KMS-11 (cell line): ENCODE data around the gene CDC25B.

Experiments
- H2AFZ ChIP-seq: fragments of 200-600 bp; sonication (generic); 2 replicates; pipeline ENCODE4 v1.6.1; 2016; ENCODE audit warnings: antibody characterized with exemption, mixed run types, low read depth
- H3K27ac ChIP-seq: fragments of 200-600 bp; sonication (generic); 2 replicates; pipeline ENCODE4 v1.6.1; 2016; ENCODE audit warnings: mild to moderate bottlenecking, mixed run types
- H3K27me3 ChIP-seq: fragments of 200-600 bp; sonication (generic); 2 replicates; pipeline ENCODE4 v1.6.1; 2017; ENCODE audit warnings: mild to moderate bottlenecking, low read depth, mixed run types, moderate library complexity; ENCODE audit not compliant: insufficient read depth
- H3K36me3 ChIP-seq: fragments of 200-600 bp; sonication (generic); 2 replicates; pipeline ENCODE4 v1.6.1; 2017; ENCODE audit warnings: mild to moderate bottlenecking, mixed run types; ENCODE audit not compliant: insufficient read depth
- H3K4me1 ChIP-seq: fragments of 200-600 bp; sonication (generic); 2 replicates; pipeline ENCODE4 v1.6.1; 2016; ENCODE audit warnings: mild to moderate bottlenecking, low read depth, mixed run types; ENCODE audit not compliant: poor library complexity, severe bottlenecking
- H3K4me2 ChIP-seq: fragments of 200-600 bp; sonication (generic); 2 replicates; pipeline ENCODE4 v1.7.0; 2016; ENCODE audit warnings: mild to moderate bottlenecking, mixed run types
- H3K4me3 ChIP-seq: fragments of 200-600 bp; sonication (generic); IDR thresholded peaks from 2 replicates; pipeline ENCODE4 v1.6.1; 2017; ENCODE audit warnings: low read depth, low read length, mixed read lengths; ENCODE audit not compliant: insufficient read depth
- H3K79me2 ChIP-seq: fragments of 200-600 bp; sonication (generic); 2 replicates; pipeline ENCODE4 v1.6.1; 2016; ENCODE audit warnings: low read depth, mixed run types; ENCODE audit not compliant: insufficient read depth
- H3K9ac ChIP-seq: fragments of 200-600 bp; sonication (generic); 2 replicates; pipeline ENCODE4 v1.6.1; 2016; ENCODE audit warnings: mild to moderate bottlenecking, mixed run types
- H4K20me1 ChIP-seq: fragments of 200-600 bp; sonication (generic); 2 replicates; pipeline ENCODE4 v1.6.1; 2016; ENCODE audit warnings: mild to moderate bottlenecking, mixed run types; ENCODE audit not compliant: insufficient read depth
- CTCF ChIP-seq: fragments of 200-600 bp; sonication (generic); conservative IDR thresholded peaks from 2 replicates; pipeline ENCODE4 v1.6.1; 2017; ENCODE audit warnings: low read depth, mild to moderate bottlenecking, antibody characterized with exemption, low read length, moderate library complexity, mixed read lengths

Gene CDC25B

GRCh38 chr20:3783068-3783489, 13.0 kb upstream of the CDC25B start:
- Histone ChIP-seq H2AFZ (no peak overlapping the region), H3K36me3 (no peaks in the 10 kb centered on the region), H3K4me1 (no peaks in the 10 kb centered on the region), H4K20me1 (no peaks in the 10 kb centered on the region), H3K27ac (no peak overlapping the region), H3K4me3 (no peak overlapping the region), H3K9ac (no peak overlapping the region), H3K27me3 (no peaks in the 10 kb centered on the region; the same call in 1 of the 2 replicates), H3K4me2 (no peak overlapping the region), H3K79me2 (no peaks in the 10 kb centered on the region)
- no peak for TF ChIP-seq CTCF

GRCh38 chr20:3783511-3784195, 12.5 kb upstream of the CDC25B start:
- H3K27ac ChIP-seq: no peak overlapping the region
- no peak overlapping the region for H2AFZ ChIP-seq
- no peaks in the 10 kb centered on the region for H3K79me2 ChIP-seq
- H3K36me3 ChIP-seq: no peaks in the 10 kb centered on the region
- H4K20me1 ChIP-seq: no peaks in the 10 kb centered on the region
- no peaks in the 10 kb centered on the region; the same call in 1 of the 2 replicates for H3K27me3 ChIP-seq
- no peak overlapping the region for H3K4me2 ChIP-seq
- H3K9ac ChIP-seq: no peak overlapping the region
- no peak for TF ChIP-seq CTCF
- no peak overlapping the region for H3K4me3 ChIP-seq
- H3K4me1 ChIP-seq: no peaks in the 10 kb centered on the region

- no peak for TF ChIP-seq CTCF
- H3K9ac ChIP-seq: no peak overlapping the region
- H3K36me3 ChIP-seq: no peaks in the 10 kb centered on the region
- no peak overlapping the region for H3K4me2 ChIP-seq
- no peak overlapping the region for H3K27ac ChIP-seq
- H3K4me1 ChIP-seq: no peaks in the 10 kb centered on the region
- H2AFZ ChIP-seq: no peak overlapping the region
- no peaks in the 10 kb centered on the region for H3K79me2 ChIP-seq
- H3K27me3 ChIP-seq: no peaks in the 10 kb centered on the region
- no peak overlapping the region for H3K4me3 ChIP-seq
- H4K20me1 ChIP-seq: no peaks in the 10 kb centered on the region
Measured at GRCh38 chr20:3784216-3784853, 11.8 kb upstream of the CDC25B start.

GRCh38 chr20:3784863-3785239, 11.3 kb upstream of the CDC25B start:
- no peaks in the 10 kb centered on the region for H3K4me1 ChIP-seq
- H3K4me3 ChIP-seq: no peak overlapping the region
- H2AFZ ChIP-seq: no peak overlapping the region
- TF ChIP-seq CTCF: no peak
- no peak overlapping the region for H3K4me2 ChIP-seq
- no peak overlapping the region for H3K9ac ChIP-seq
- no peaks in the 10 kb centered on the region for H3K79me2 ChIP-seq
- H3K27ac ChIP-seq: no peak overlapping the region
- no peaks in the 10 kb centered on the region for H4K20me1 ChIP-seq
- H3K27me3 ChIP-seq: no peaks in the 10 kb centered on the region
- no peaks in the 10 kb centered on the region for H3K36me3 ChIP-seq
